ENCODE measurements around the gene FTCD.

GRCh38 chr21:46142582-46143473 is 12.6 kb downstream of the FTCD start:
- TF ChIP-seq POLR2A (IDR thresholded peaks at IDR 0.05) (no peak), CTCF (IDR thresholded peaks at IDR 0.05) (no peak)

All from uterus (tissue), 2 donors.